ENCODE data around the gene NFS1.

The NFS1 gene

DNA sequence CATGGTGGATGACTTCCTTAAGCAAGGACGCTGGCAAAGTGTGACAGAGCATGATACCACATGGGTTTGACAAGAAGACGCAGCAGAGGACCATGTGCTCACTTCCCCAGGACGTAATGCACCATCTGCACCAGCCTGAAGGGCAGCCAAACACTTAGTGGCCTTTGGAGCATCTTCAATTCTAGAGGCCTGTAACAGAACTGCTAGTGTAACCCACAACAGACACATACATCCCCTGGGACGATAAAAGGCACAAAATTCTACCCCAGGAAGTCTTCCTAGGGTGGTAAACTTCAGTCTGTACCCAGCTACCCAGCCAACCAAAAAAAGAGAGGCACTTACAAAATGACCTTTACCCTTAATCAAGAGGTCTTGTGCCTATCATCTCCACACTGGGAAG lies 25.3 kb downstream of the NFS1 start:
- no peak overlapping the region for H3K4me3 ChIP-seq (ENCODE audit: low read length)
- H4K20me1 ChIP-seq (ENCODE audit: control insufficient read depth, insufficient read depth, low read depth, low read length): no peaks in the 10 kb centered on the region
- no peak overlapping the region for H3K4me2 ChIP-seq (ENCODE audit: low read length)
- H3K9me3 ChIP-seq (ENCODE audit: control insufficient read depth, insufficient read depth, low read length): no peaks in the 10 kb centered on the region
- no peaks in the 10 kb centered on the region for H3K27me3 ChIP-seq (ENCODE audit: control insufficient read depth, low read length)
- H3K36me3 ChIP-seq (ENCODE audit: control insufficient read depth, low read length): peaks cover 36% of the 10 kb centered on the region
- TF ChIP-seq, protein P1, sequence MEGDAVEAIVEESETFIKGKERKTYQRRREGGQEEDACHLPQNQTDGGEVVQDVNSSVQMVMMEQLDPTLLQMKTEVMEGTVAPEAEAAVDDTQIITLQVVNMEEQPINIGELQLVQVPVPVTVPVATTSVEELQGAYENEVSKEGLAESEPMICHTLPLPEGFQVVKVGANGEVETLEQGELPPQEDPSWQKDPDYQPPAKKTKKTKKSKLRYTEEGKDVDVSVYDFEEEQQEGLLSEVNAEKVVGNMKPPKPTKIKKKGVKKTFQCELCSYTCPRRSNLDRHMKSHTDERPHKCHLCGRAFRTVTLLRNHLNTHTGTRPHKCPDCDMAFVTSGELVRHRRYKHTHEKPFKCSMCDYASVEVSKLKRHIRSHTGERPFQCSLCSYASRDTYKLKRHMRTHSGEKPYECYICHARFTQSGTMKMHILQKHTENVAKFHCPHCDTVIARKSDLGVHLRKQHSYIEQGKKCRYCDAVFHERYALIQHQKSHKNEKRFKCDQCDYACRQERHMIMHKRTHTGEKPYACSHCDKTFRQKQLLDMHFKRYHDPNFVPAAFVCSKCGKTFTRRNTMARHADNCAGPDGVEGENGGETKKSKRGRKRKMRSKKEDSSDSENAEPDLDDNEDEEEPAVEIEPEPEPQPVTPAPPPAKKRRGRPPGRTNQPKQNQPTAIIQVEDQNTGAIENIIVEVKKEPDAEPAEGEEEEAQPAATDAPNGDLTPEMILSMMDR (IDR thresholded peaks at IDR 0.05; ENCODE audit: low read depth, low read length, poor library complexity, severe bottlenecking): no peak
- TF ChIP-seq EZH2phosphoT487 (IDR thresholded peaks at IDR 0.05; ENCODE audit: borderline replicate concordance, low read length): no peak
- H3K9me2 ChIP-seq (replicated peaks; ENCODE audit: control insufficient read depth, low read length): no peaks in the 10 kb centered on the region
- H3F3A ChIP-seq (ENCODE audit: control insufficient read depth, insufficient read depth): no peaks in the 10 kb centered on the region
- no peaks in the 10 kb centered on the region for H3K4me1 ChIP-seq (ENCODE audit: control insufficient read depth, low read length)
- no peaks in the 10 kb centered on the region for H3K79me2 ChIP-seq (ENCODE audit: control insufficient read depth, low read length)
- H3K27ac ChIP-seq (ENCODE audit: low read depth, low read length): no peak overlapping the region

DNA sequence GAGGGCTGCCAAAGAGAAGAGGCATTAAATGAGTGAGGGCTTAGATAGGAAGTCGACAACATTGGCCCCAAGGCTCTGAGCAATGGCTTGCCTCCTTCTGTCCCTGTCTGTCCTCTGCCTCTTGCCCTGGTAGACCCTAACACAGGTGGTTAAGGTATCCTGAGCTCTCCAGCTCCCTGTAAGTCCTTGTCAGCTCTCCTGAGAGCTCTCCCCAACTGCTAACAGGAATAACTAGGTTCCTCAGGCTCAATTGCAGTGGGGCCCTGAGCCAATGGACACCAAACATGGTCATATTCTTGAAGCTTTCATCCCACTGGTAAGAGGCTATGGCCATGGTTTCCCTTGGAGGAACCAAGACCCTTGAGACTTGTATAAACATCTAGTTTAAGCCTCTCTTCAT lies 29.5 kb downstream of the NFS1 start:
- H3K27me3 ChIP-seq (ENCODE audit: control insufficient read depth, low read length): no peaks in the 10 kb centered on the region
- no peak overlapping the region for H3K4me3 ChIP-seq (ENCODE audit: low read length)
- peaks cover 12% of the 10 kb centered on the region; the same call in 1 of the 2 replicates for H3F3A ChIP-seq (ENCODE audit: control insufficient read depth, insufficient read depth)
- H4K20me1 ChIP-seq (ENCODE audit: control insufficient read depth, insufficient read depth, low read depth, low read length): no peaks in the 10 kb centered on the region
- no peak for TF ChIP-seq EZH2phosphoT487 (IDR thresholded peaks at IDR 0.05; ENCODE audit: borderline replicate concordance, low read length)
- TF ChIP-seq, protein P1 (IDR thresholded peaks at IDR 0.05; ENCODE audit: low read depth, low read length, poor library complexity, severe bottlenecking): no peak
- peaks cover 40% of the 10 kb centered on the region for H3K36me3 ChIP-seq (ENCODE audit: control insufficient read depth, low read length)
- H3K9me2 ChIP-seq (replicated peaks; ENCODE audit: control insufficient read depth, low read length): no peaks in the 10 kb centered on the region
- H3K4me1 ChIP-seq (ENCODE audit: control insufficient read depth, low read length): peaks cover 5% of the 10 kb centered on the region
- no peak overlapping the region for H3K4me2 ChIP-seq (ENCODE audit: low read length)
- H3K79me2 ChIP-seq (ENCODE audit: control insufficient read depth, low read length): peaks cover 5% of the 10 kb centered on the region
- no peaks in the 10 kb centered on the region for H3K9me3 ChIP-seq (ENCODE audit: control insufficient read depth, insufficient read depth, low read length)
- no peak overlapping the region for H3K27ac ChIP-seq (ENCODE audit: low read depth, low read length)

DNA sequence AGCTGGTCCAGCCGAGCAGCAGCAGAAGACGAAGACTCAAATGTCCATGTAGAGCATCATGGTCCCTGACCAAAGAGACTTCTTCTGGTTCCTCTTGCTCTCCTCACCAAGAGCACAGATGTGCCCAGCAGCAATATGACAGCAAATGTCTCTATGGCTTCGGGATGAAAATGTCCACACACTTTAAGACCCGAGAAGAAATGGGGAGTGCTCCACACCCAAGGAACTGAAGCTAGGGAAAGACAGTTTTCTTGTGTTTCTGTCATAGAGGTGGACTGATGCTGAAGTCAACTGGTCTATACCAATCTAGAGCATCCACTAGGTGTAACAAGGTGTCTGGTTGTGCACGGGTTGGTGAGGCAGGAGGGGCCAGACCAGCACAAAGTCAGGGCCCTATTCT lies 29.9 kb downstream of the NFS1 start:
- Histone ChIP-seq H3K9me3 (ENCODE audit: control insufficient read depth, insufficient read depth, low read length) (no peaks in the 10 kb centered on the region), H3K79me2 (ENCODE audit: control insufficient read depth, low read length) (peaks cover 10% of the 10 kb centered on the region), H3K9me2 (replicated peaks; ENCODE audit: control insufficient read depth, low read length) (no peaks in the 10 kb centered on the region), H3K4me1 (ENCODE audit: control insufficient read depth, low read length) (peaks cover 5% of the 10 kb centered on the region), H3K27me3 (ENCODE audit: control insufficient read depth, low read length) (no peaks in the 10 kb centered on the region), H3K4me3 (ENCODE audit: low read length) (no peak overlapping the region), H3K27ac (ENCODE audit: low read depth, low read length) (no peak overlapping the region), H3F3A (ENCODE audit: control insufficient read depth, insufficient read depth) (peaks cover 12% of the 10 kb centered on the region; the same call in 1 of the 2 replicates), H4K20me1 (ENCODE audit: control insufficient read depth, insufficient read depth, low read depth, low read length) (no peaks in the 10 kb centered on the region), H3K4me2 (ENCODE audit: low read length) (no peak overlapping the region), H3K36me3 (ENCODE audit: control insufficient read depth, low read length) (peaks cover 40% of the 10 kb centered on the region)
- TF ChIP-seq, protein P1 (IDR thresholded peaks at IDR 0.05; ENCODE audit: low read depth, low read length, poor library complexity, severe bottlenecking): no peak
- TF ChIP-seq EZH2phosphoT487 (IDR thresholded peaks at IDR 0.05; ENCODE audit: borderline replicate concordance, low read length): no peak

DNA sequence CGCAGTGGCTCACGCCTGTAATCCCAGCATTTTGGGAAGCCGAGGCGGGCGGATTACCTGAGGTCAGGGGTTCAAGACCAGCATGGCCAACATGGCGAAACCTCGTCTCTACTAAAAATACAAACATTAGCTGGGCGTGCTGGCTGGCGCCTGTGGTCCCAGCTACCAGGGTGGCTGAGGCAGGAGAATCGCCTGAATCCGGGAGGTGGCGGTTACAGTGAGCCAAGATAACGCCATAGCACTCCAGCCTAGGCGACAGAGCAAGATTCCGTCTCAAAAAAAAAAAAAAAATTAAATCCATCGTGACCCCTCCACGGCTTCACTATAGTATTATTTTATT lies 33.2 kb downstream of the NFS1 start:
- Histone ChIP-seq H3K9me2 (replicated peaks; ENCODE audit: control insufficient read depth, low read length) (no peaks in the 10 kb centered on the region), H3K4me3 (ENCODE audit: low read length) (no peak overlapping the region), H3K27me3 (ENCODE audit: control insufficient read depth, low read length) (no peaks in the 10 kb centered on the region), H3K27ac (ENCODE audit: low read depth, low read length) (no peak overlapping the region), H3F3A (ENCODE audit: control insufficient read depth, insufficient read depth) (peaks cover 12% of the 10 kb centered on the region; the same call in 1 of the 2 replicates), H3K4me1 (ENCODE audit: control insufficient read depth, low read length) (peaks cover 33% of the 10 kb centered on the region), H3K79me2 (ENCODE audit: control insufficient read depth, low read length) (peaks cover 43% of the 10 kb centered on the region), H4K20me1 (ENCODE audit: control insufficient read depth, insufficient read depth, low read depth, low read length) (peaks cover 29% of the 10 kb centered on the region), H3K36me3 (ENCODE audit: control insufficient read depth, low read length) (peaks cover 53% of the 10 kb centered on the region), H3K9me3 (ENCODE audit: control insufficient read depth, insufficient read depth, low read length) (no peaks in the 10 kb centered on the region), H3K4me2 (ENCODE audit: low read length) (no peak overlapping the region)
- TF ChIP-seq, protein P1 (IDR thresholded peaks at IDR 0.05; ENCODE audit: low read depth, low read length, poor library complexity, severe bottlenecking): no peak
- no peak for TF ChIP-seq EZH2phosphoT487 (IDR thresholded peaks at IDR 0.05; ENCODE audit: borderline replicate concordance, low read length)

All from DOHH2 (cell line).